Liver (tissue), 9 donors: ENCODE measurements around the gene APBB1IP. TPM values are rescaled to one million over a fixed set of nuclear protein-coding genes. Genes with fewer than 3 reads are reported as not detected.

Experiments used
- DNase-seq: peaks from one replicate; pipeline ENCODE4 v3.0.0-alpha.2; 2017; ENCODE audit warnings: low spot score
- H3K27ac ChIP-seq, 2 donors: one replicate each; pipeline ENCODE4 v1.7.0; 2013; ENCODE audit warnings: inconsistent platforms in 2 of 2, low read length in 2 of 2, control low read depth in 1 of 2, low read depth in 1 of 2, mild to moderate bottlenecking in 1 of 2
- H3K27me3 ChIP-seq, 4 donors: one replicate each; pipeline versions ENCODE4 v1.6.1 to v1.7.0; 2013; ENCODE audit warnings: low read length in 3 of 4, inconsistent platforms in 1 of 4, mild to moderate bottlenecking in 1 of 4, moderate library complexity in 1 of 4; ENCODE audit not compliant: control insufficient read depth in 4 of 4, insufficient read depth in 4 of 4
- H3K36me3 ChIP-seq, 4 donors: one replicate each; pipeline versions ENCODE4 v1.6.1 to v1.7.0; 2013; ENCODE audit warnings: low read length in 3 of 4, mild to moderate bottlenecking in 3 of 4, low read depth in 1 of 4, moderate library complexity in 1 of 4; ENCODE audit not compliant: control insufficient read depth in 4 of 4, insufficient read depth in 3 of 4
- H3K4me1 ChIP-seq, 4 donors: one replicate each; pipeline versions ENCODE4 v1.6.1 to v1.7.0; 2013; ENCODE audit warnings: low read length in 3 of 4, mild to moderate bottlenecking in 3 of 4, moderate library complexity in 1 of 4; ENCODE audit not compliant: control insufficient read depth in 4 of 4, insufficient read depth in 4 of 4
- H3K4me3 ChIP-seq, 3 donors: one replicate each; pipeline versions ENCODE4 v1.6.1 to v1.7.0; 2013; ENCODE audit warnings: low read length in 3 of 3, control low read depth in 1 of 3, low read depth in 1 of 3, mild to moderate bottlenecking in 1 of 3
- H3K9ac ChIP-seq, 2 donors: one replicate each; pipeline ENCODE4 v1.7.0; 2013; ENCODE audit warnings: low read length in 2 of 2, mild to moderate bottlenecking in 2 of 2, moderate library complexity in 2 of 2, control low read depth in 1 of 2, low read depth in 1 of 2
- H3K9me3 ChIP-seq, 4 donors: one replicate each; pipeline versions ENCODE4 v1.6.1 to v1.7.0; 2013; ENCODE audit warnings: low read length in 3 of 4; ENCODE audit not compliant: control insufficient read depth in 4 of 4
- ATF3 ChIP-seq: IDR thresholded peaks from 2 replicates; pipeline ENCODE4 v1.6.1; 2016; ENCODE audit warnings: antibody characterized with exemption
- CTCF ChIP-seq: fragments of 150-350 bp; IDR thresholded peaks from 2 replicates; pipeline ENCODE4 v1.5.1; 2017; ENCODE audit warnings: improper control_type of control experiment, low read depth, low read length; ENCODE audit not compliant: missing input control
- EGR1 ChIP-seq, 2 donors: IDR thresholded peaks; 2 replicates each; pipeline ENCODE4 v1.6.1; 2016 to 2018; ENCODE audit warnings: antibody characterized with exemption in 2 of 2, low read depth in 2 of 2
- FOXA1 ChIP-seq: IDR thresholded peaks from 2 replicates; pipeline ENCODE4 v1.6.1; 2016; ENCODE audit warnings: antibody characterized with exemption
- FOXA2 ChIP-seq: IDR thresholded peaks from 2 replicates; pipeline ENCODE4 v1.6.1; 2016; ENCODE audit warnings: antibody characterized with exemption
- GABPA ChIP-seq, 2 donors: IDR thresholded peaks in 1 of 2; conservative IDR thresholded peaks in 1 of 2; 2 replicates each; pipeline ENCODE4 v1.6.1; 2016; ENCODE audit warnings: antibody characterized with exemption in 2 of 2, mild to moderate bottlenecking in 1 of 2, moderate library complexity in 1 of 2
- HNF4A ChIP-seq, 2 donors: conservative IDR thresholded peaks; 2 replicates each; pipeline ENCODE4 v1.6.1; 2016; ENCODE audit warnings: antibody characterized with exemption in 2 of 2, mild to moderate bottlenecking in 2 of 2
- HNF4G ChIP-seq: IDR thresholded peaks from 2 replicates; pipeline ENCODE4 v1.6.1; 2016; ENCODE audit warnings: antibody characterized with exemption
- JUND ChIP-seq, 2 donors: IDR thresholded peaks; 2 replicates each; pipeline ENCODE4 v1.6.1; 2016; ENCODE audit warnings: antibody characterized with exemption in 2 of 2
- MAX ChIP-seq: IDR thresholded peaks from 2 replicates; pipeline ENCODE4 v1.6.1; 2016; ENCODE audit warnings: antibody characterized with exemption
- NR2F2 ChIP-seq: IDR thresholded peaks from 2 replicates; pipeline ENCODE4 v1.6.1; 2016; ENCODE audit warnings: antibody characterized with exemption
- RAD21 ChIP-seq, 2 donors: IDR thresholded peaks; 2 replicates each; pipeline ENCODE4 v1.6.1; 2016; ENCODE audit warnings: antibody characterized with exemption in 2 of 2, mild to moderate bottlenecking in 2 of 2
- REST ChIP-seq: IDR thresholded peaks from 2 replicates; pipeline ENCODE4 v1.6.1; 2016; ENCODE audit warnings: antibody characterized with exemption, mild to moderate bottlenecking
- RXRA ChIP-seq, 2 donors: IDR thresholded peaks; 2 replicates each; pipeline ENCODE4 v1.6.1; 2017 to 2018; ENCODE audit warnings: antibody characterized with exemption in 2 of 2, mild to moderate bottlenecking in 1 of 2
- SP1 ChIP-seq: IDR thresholded peaks from 2 replicates; pipeline ENCODE4 v1.6.1; 2018; ENCODE audit warnings: antibody characterized with exemption, mild to moderate bottlenecking
- TAF1 ChIP-seq: conservative IDR thresholded peaks from 2 replicates; pipeline ENCODE4 v1.6.1; 2016; ENCODE audit warnings: antibody characterized with exemption, mild to moderate bottlenecking
- YY1 ChIP-seq: IDR thresholded peaks from 2 replicates; pipeline ENCODE4 v1.6.1; 2016; ENCODE audit warnings: antibody characterized with exemption, mild to moderate bottlenecking
- ZBTB33 ChIP-seq: IDR thresholded peaks from 2 replicates; pipeline ENCODE4 v1.6.1; 2016; ENCODE audit warnings: antibody characterized with exemption
- WGBS: extraction: QIAGEN DNeasy Blood & Tissue Kit; methylation state at CpG from one replicate; pipeline ENCODE4 v1.1.7; 2013; 5-methylcytosine and 5-hydroxymethylcytosine counted together
- polyA plus RNA-seq, 2 donors: library from polyadenylated mRNA; stranded (reverse) in 1 of 2; unstranded in 1 of 2; fragments of 200-250 nt in 1 of 2; fragments of >200 nt in 1 of 2; fragmentation: Nextera tagmentation in 1 of 2; extraction: Ambion mirVana in 1 of 2; gene quantifications; one replicate each; pipeline versions ENCODE4 v1.2.1 to v1.2.3, GENCODE V29; 2013 to 2015
- total RNA-seq, 2 donors: library from RNA; depleted of rRNA; stranded (reverse); fragments of >200 nt; gene quantifications; one replicate each; pipeline ENCODE4 v1.2.3, GENCODE V29; 2014
- donor health status: healthy.
- donor health status: healthy.
- donor health status: healthy.
- donor health status: healthy.
- donor health status: healthy.

Gene APBB1IP
- total and polyA plus RNA-seq, 4 donors: 9.3 to 28.4 (median 12.8) TPM

GRCh38 chr10:26567351-26567721, 129.2 kb downstream of the APBB1IP start:
- no peak for DNase-seq
- Histone ChIP-seq H3K9ac (no peak overlapping the region), H3K4me1 (peaks cover 0 to 9% (median under 1%) of the 10 kb centered on the region in 4 donors), H3K36me3 (peaks cover 8 to 31% (median 18%) of the 10 kb centered on the region in 4 donors), H3K27me3 (no peaks in the 10 kb centered on the region), H3K27ac (no peak overlapping the region), H3K4me3 (peak overlapping the region in 1 of 3 donors; percentile 41), H3K9me3 (no peaks in the 10 kb centered on the region)
- 63% methylated on average over 10 of the region's 10 CpGs for WGBS
- TF ChIP-seq ZBTB33: no peak
- TF ChIP-seq HNF4G: no peak

GRCh38 chr10:26571655-26572054, 133.5 kb downstream of the APBB1IP start:
- DNase-seq: no peak

More at GRCh38 chr10:26571655-26572054, 133.5 kb downstream of the APBB1IP start:
- Histone ChIP-seq H3K36me3 (peaks cover 0 to 12% (median 5%) of the 10 kb centered on the region in 4 donors), H3K4me3 (no peak overlapping the region), H3K9me3 (peaks cover 0 to 5% (median 0%) of the 10 kb centered on the region in 4 donors), H3K27ac (no peak overlapping the region), H3K4me1 (peaks cover 0 to 9% (median under 1%) of the 10 kb centered on the region in 4 donors), H3K27me3 (no peaks in the 10 kb centered on the region), H3K9ac (no peak overlapping the region)
- 49% methylated on average over 1 of the region's 1 CpG for WGBS
- TF ChIP-seq RXRA (IDR thresholded peaks at IDR 0.05): peak; percentile 86 to 88
- TF ChIP-seq ZBTB33: peak; percentile 43
- TF ChIP-seq HNF4G: peak; percentile 75
- peak; percentile 21 for TF ChIP-seq FOXA1
- TF ChIP-seq CTCF: no peak
- TF ChIP-seq GABPA (IDR thresholded peaks at IDR 0.05 in 1 of 2, conservative IDR thresholded peaks at IDR 0.05 in 1 of 2): no peak
- peak; percentile 77 for TF ChIP-seq SP1
- TF ChIP-seq HNF4A (conservative IDR thresholded peaks at IDR 0.05): peak; percentile 92 to 96
- TF ChIP-seq JUND (IDR thresholded peaks at IDR 0.05): peak in 1 of 2 donors; percentile 64
- peak; percentile 41 for TF ChIP-seq MAX
- TF ChIP-seq ATF3: no peak
- TF ChIP-seq RAD21 (IDR thresholded peaks at IDR 0.05): no peak
- TF ChIP-seq TAF1: no peak
- peak; percentile 69 for TF ChIP-seq YY1
- TF ChIP-seq FOXA2: peak; percentile 66
- TF ChIP-seq REST: no peak
- TF ChIP-seq NR2F2: no peak
- no peak for TF ChIP-seq EGR1 (IDR thresholded peaks at IDR 0.05; ENCODE audit: low read depth in 2 of 2)
